GM12878 (cell line): ENCODE measurements around the gene OXCT2. TPM values are rescaled to one million over a fixed set of nuclear protein-coding genes. Genes with fewer than 3 reads are reported as not detected.

Experiments
- BCLAF1 ChIP-seq: fragments of 450-650 bp; IDR thresholded peaks from 2 replicates; pipeline ENCODE4 v1.6.1; 2017; ENCODE audit warnings: antibody characterized with exemption, mild to moderate bottlenecking, moderate library complexity
- MYC ChIP-seq: IDR thresholded peaks from 2 replicates; pipeline ENCODE4 v1.6.1; 2011; ENCODE audit warnings: mild to moderate bottlenecking, low read length, moderate library complexity, inconsistent platforms; ENCODE audit not compliant: insufficient read depth, insufficient replicate concordance, insufficient read length, severe bottlenecking
- POLR2AphosphoS2 ChIP-seq: IDR thresholded peaks from 2 replicates; pipeline ENCODE4 v1.6.1; 2011; ENCODE audit warnings: low read depth, mild to moderate bottlenecking, low read length, improper control_type of control experiment, moderate library complexity
- SUZ12 ChIP-seq: fragments of 200-600 bp; sonication (generic); IDR thresholded peaks from one replicate; pipeline ENCODE4 v1.6.1; 2018; ENCODE audit warnings: antibody characterized with exemption, mild to moderate bottlenecking; ENCODE audit not compliant: unreplicated experiment
- ZNF592 ChIP-seq: fragments of 450-650 bp; IDR thresholded peaks from 2 replicates; pipeline ENCODE4 v1.6.1; 2017; ENCODE audit warnings: mild to moderate bottlenecking, moderate library complexity
- ZNF622 ChIP-seq: fragments of 450-650 bp; IDR thresholded peaks from 2 replicates; pipeline ENCODE4 v1.6.1; 2017; ENCODE audit warnings: mild to moderate bottlenecking, inconsistent platforms
- polyA plus RNA-seq, 11 experiments: library from polyadenylated mRNA; depleted of rRNA in 4 of 11; unstranded in 6 of 11; stranded (reverse) in 5 of 11; fragments of >200 nt; fragmentation: Nextera tagmentation in 4 of 11; fragmentation: Illumina TruSeq in 1 of 11; extraction: Ambion mirVana in 4 of 11; extraction: Trizol in 1 of 11; gene quantifications; 1 replicate in 1 of 11; 2 replicates in 10 of 11; pipeline versions ENCODE4 v1.2.1 to v1.2.3, GENCODE V29; 2011 to 2016; ENCODE audit warnings: inconsistent platforms in 2 of 11, missing spikeins in 2 of 11, low read depth in 1 of 11
- total RNA-seq, 4 experiments: library from RNA; depleted of rRNA in 3 of 4; stranded (reverse); fragments of >200 nt in 3 of 4; fragmentation: Illumina TruSeq in 1 of 4; extraction: Trizol in 1 of 4; gene quantifications; 2 replicates each; pipeline versions ENCODE4 v1.2.1 to v1.2.3, GENCODE V29; 2013 to 2021
- TF ChIP-seq, protein P1 (sequence below): fragments of 450-650 bp; IDR thresholded peaks from 2 replicates; pipeline ENCODE4 v1.6.1; 2016; ENCODE audit warnings: mild to moderate bottlenecking
- TF ChIP-seq, protein P2 (sequence below): IDR thresholded peaks from 2 replicates; pipeline ENCODE4 v1.6.1; 2012; ENCODE audit warnings: improper control_type of control experiment, low read depth, low read length; ENCODE audit not compliant: insufficient replicate concordance
- TF ChIP-seq, protein P3 (sequence below): fragments of 150-350 bp; IDR thresholded peaks from 2 replicates; pipeline ENCODE4 v1.6.1; 2016; ENCODE audit warnings: low read depth, low read length

OXCT2 gene
- total and polyA plus RNA-seq, 10 of the 15 experiments (the other 5 are each of a cell fraction or from before 2014, with no cell fraction given) = 0.06 to 1.9 (median 0.59) TPM

DNA sequence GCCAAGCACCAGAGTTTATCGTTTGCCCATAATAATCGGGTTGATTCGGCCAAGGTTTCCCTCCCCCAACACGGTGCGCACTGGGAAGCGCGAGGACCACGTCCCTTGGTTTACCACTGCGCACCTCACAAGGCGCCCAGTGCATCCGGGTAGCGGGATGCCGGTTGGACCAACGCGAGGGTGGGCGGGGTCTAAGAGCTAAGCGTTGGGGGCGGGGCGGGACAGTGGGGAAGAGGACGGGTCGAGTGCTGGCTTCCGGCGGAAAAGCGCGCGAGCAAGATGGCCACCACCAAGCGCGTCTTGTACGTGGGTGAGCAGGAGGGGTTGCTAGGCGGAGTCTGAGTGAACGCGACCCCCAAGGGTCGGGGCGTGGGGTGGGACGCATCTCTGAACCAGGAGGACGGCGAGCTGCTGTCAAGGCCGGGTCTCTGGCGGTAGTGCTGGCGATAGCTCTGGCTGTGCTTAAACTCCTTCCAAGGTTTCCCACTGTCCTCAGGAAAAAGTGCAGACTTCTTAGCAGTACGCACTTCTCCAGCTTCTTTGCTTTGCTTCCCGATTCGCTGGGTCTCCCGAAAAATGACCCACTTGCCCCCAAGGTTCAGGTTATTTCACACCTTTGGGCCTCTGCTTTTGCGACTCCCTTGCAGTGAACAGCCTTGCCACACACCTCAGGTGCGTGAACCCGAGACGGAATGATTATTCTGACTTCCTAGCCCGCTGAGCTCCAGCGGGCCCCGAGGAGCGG lies 32.4 kb downstream of the OXCT2 start, which contains the start of gene PPIE (continued):
- TF ChIP-seq, protein P1, sequence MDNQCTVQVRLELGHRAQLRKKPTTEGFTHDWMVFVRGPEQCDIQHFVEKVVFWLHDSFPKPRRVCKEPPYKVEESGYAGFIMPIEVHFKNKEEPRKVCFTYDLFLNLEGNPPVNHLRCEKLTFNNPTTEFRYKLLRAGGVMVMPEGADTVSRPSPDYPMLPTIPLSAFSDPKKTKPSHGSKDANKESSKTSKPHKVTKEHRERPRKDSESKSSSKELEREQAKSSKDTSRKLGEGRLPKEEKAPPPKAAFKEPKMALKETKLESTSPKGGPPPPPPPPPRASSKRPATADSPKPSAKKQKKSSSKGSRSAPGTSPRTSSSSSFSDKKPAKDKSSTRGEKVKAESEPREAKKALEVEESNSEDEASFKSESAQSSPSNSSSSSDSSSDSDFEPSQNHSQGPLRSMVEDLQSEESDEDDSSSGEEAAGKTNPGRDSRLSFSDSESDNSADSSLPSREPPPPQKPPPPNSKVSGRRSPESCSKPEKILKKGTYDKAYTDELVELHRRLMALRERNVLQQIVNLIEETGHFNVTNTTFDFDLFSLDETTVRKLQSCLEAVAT = no peak
- no peak for TF ChIP-seq BCLAF1
- no peak for TF ChIP-seq SUZ12
- TF ChIP-seq ZNF592 = no peak
- TF ChIP-seq, protein P2, sequence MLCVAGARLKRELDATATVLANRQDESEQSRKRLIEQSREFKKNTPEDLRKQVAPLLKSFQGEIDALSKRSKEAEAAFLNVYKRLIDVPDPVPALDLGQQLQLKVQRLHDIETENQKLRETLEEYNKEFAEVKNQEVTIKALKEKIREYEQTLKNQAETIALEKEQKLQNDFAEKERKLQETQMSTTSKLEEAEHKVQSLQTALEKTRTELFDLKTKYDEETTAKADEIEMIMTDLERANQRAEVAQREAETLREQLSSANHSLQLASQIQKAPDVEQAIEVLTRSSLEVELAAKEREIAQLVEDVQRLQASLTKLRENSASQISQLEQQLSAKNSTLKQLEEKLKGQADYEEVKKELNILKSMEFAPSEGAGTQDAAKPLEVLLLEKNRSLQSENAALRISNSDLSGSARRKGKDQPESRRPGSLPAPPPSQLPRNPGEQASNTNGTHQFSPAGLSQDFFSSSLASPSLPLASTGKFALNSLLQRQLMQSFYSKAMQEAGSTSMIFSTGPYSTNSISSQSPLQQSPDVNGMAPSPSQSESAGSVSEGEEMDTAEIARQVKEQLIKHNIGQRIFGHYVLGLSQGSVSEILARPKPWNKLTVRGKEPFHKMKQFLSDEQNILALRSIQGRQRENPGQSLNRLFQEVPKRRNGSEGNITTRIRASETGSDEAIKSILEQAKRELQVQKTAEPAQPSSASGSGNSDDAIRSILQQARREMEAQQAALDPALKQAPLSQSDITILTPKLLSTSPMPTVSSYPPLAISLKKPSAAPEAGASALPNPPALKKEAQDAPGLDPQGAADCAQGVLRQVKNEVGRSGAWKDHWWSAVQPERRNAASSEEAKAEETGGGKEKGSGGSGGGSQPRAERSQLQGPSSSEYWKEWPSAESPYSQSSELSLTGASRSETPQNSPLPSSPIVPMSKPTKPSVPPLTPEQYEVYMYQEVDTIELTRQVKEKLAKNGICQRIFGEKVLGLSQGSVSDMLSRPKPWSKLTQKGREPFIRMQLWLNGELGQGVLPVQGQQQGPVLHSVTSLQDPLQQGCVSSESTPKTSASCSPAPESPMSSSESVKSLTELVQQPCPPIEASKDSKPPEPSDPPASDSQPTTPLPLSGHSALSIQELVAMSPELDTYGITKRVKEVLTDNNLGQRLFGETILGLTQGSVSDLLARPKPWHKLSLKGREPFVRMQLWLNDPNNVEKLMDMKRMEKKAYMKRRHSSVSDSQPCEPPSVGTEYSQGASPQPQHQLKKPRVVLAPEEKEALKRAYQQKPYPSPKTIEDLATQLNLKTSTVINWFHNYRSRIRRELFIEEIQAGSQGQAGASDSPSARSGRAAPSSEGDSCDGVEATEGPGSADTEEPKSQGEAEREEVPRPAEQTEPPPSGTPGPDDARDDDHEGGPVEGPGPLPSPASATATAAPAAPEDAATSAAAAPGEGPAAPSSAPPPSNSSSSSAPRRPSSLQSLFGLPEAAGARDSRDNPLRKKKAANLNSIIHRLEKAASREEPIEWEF = no peak
- no peak for TF ChIP-seq ZNF622
- TF ChIP-seq, protein P3, sequence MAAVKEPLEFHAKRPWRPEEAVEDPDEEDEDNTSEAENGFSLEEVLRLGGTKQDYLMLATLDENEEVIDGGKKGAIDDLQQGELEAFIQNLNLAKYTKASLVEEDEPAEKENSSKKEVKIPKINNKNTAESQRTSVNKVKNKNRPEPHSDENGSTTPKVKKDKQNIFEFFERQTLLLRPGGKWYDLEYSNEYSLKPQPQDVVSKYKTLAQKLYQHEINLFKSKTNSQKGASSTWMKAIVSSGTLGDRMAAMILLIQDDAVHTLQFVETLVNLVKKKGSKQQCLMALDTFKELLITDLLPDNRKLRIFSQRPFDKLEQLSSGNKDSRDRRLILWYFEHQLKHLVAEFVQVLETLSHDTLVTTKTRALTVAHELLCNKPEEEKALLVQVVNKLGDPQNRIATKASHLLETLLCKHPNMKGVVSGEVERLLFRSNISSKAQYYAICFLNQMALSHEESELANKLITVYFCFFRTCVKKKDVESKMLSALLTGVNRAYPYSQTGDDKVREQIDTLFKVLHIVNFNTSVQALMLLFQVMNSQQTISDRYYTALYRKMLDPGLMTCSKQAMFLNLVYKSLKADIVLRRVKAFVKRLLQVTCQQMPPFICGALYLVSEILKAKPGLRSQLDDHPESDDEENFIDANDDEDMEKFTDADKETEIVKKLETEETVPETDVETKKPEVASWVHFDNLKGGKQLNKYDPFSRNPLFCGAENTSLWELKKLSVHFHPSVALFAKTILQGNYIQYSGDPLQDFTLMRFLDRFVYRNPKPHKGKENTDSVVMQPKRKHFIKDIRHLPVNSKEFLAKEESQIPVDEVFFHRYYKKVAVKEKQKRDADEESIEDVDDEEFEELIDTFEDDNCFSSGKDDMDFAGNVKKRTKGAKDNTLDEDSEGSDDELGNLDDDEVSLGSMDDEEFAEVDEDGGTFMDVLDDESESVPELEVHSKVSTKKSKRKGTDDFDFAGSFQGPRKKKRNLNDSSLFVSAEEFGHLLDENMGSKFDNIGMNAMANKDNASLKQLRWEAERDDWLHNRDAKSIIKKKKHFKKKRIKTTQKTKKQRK = no peak
- 0 out of 2 replicates have a peak, but pooled peaks have one; percentile 43 for TF ChIP-seq POLR2AphosphoS2
- no peak for TF ChIP-seq MYC
